AG04450 (cell line): Measurements from ENCODE around the gene RSRC1. TPM values are rescaled to one million over a fixed set of nuclear protein-coding genes. Genes with fewer than 3 reads are reported as not detected.

Experiments used
- CTCF ChIA-PET: fragments of 300-600, 350-600 bp; formaldehyde crosslinking; extraction: SDS; loops from one replicate; lab custom pipeline; 2022; ENCODE audit warnings: antibody characterized with exemption, inconsistent platforms; lab: Charles Lee
- POLR2A ChIA-PET: fragments of 350-600 bp; formaldehyde crosslinking; extraction: SDS; loops from one replicate; lab custom pipeline; 2021; ENCODE audit warnings: antibody characterized with exemption, inconsistent platforms; lab: Yijun Ruan, JAX
- DNase-seq: peaks from one replicate; pipeline ENCODE4 v3.0.0-alpha.2; 2011; ENCODE audit warnings: low read depth, low spot score
- H3K27ac ChIP-seq: one replicate; pipeline ENCODE4 v1.5.1; 2012; ENCODE audit warnings: low read depth, low read length, control low read depth
- H3K27me3 ChIP-seq: one replicate; pipeline ENCODE4 v1.6.0; 2012; ENCODE audit warnings: low read length; ENCODE audit not compliant: control insufficient read depth, insufficient read depth
- H3K4me3 ChIP-seq: 2 replicates; pipeline ENCODE4 v1.5.1; 2011; ENCODE audit warnings: mild to moderate bottlenecking, low read depth, low read length, control low read depth
- H3K9me3 ChIP-seq: 2 replicates; pipeline ENCODE4 v1.5.1; 2012; ENCODE audit warnings: low read length; ENCODE audit not compliant: control insufficient read depth, insufficient read depth
- polyA plus RNA-seq: library from polyadenylated mRNA; depleted of rRNA; stranded (reverse); fragments of >200 nt; gene quantifications from 2 replicates; pipeline ENCODE4 v1.2.3, GENCODE V29; 2011
- TF ChIP-seq, protein P1 (sequence below): IDR thresholded peaks from 2 replicates; pipeline ENCODE4 v1.5.1; 2011; ENCODE audit warnings: low read depth, low read length, control low read depth, inconsistent platforms

RSRC1 gene
- polyA plus RNA-seq, 1 experiment = 6.7 TPM

GRCh38 chr3:158105710-158106253 lies 4.1 kb upstream of the RSRC1 start:
- no peak for DNase-seq
- ChIA-PET POLR2A (no interaction called here), CTCF (interaction anchor here (0.6 kb wide), 1 partner anchor 533 kb away, joined by 3 read pairs; no protein-coding TSS in a partner anchor)
- Histone ChIP-seq H3K9me3 (peaks cover 8% of the 10 kb centered on the region; the same call in 1 of the 2 replicates), H3K27me3 (peaks cover 75% of the 10 kb centered on the region), H3K4me3 (peak overlapping the region; percentile 40), H3K27ac (no peak overlapping the region)
- TF ChIP-seq, protein P1, sequence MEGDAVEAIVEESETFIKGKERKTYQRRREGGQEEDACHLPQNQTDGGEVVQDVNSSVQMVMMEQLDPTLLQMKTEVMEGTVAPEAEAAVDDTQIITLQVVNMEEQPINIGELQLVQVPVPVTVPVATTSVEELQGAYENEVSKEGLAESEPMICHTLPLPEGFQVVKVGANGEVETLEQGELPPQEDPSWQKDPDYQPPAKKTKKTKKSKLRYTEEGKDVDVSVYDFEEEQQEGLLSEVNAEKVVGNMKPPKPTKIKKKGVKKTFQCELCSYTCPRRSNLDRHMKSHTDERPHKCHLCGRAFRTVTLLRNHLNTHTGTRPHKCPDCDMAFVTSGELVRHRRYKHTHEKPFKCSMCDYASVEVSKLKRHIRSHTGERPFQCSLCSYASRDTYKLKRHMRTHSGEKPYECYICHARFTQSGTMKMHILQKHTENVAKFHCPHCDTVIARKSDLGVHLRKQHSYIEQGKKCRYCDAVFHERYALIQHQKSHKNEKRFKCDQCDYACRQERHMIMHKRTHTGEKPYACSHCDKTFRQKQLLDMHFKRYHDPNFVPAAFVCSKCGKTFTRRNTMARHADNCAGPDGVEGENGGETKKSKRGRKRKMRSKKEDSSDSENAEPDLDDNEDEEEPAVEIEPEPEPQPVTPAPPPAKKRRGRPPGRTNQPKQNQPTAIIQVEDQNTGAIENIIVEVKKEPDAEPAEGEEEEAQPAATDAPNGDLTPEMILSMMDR = no peak

DNA sequence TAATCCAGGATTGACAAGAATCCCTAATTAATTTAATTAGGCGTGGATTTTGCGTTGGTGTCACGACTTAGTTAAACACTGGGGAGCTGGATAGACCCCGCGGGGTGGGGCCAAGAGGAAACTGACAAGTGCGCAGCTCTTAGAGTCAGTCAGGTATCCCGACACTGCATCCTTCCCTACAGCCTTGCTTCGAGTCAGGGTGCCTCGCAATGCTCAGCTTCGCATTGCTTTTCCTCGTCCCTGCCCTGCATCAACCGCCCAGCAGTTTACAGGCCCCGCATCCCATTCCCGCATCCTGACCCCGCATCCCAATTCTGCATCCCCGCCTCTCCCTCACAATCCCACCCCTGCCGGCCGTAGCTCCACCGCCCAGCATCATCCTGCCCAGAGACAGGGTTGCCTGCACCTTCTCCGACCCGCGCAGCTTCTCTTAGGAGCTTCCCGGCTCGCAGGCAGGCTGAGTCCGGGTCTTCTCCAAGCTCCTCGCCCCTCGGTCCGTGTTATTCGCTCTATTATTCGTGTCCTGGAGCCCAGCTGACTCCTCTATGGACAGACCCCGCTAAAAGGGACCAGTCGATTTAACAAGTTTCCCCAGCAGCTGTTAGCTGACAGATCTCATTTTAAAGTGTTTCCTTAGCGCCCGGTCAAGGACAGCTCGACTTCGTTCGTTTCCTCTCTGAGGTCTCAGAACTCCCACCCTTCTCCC lies 3.0 kb upstream of the RSRC1 start:
- ChIA-PET CTCF (interaction anchor here (0.6 to 0.8 kb wide), 3 partner anchors 163 to 489 kb away, joined by 3 to 4 read pairs (median 3); no protein-coding TSS in a partner anchor), POLR2A (no interaction called here)
- no peak for DNase-seq
- Histone ChIP-seq H3K4me3 (no peak overlapping the region), H3K27me3 (peaks cover 64% of the 10 kb centered on the region), H3K27ac (no peak overlapping the region), H3K9me3 (peaks cover 8% of the 10 kb centered on the region; the same call in 1 of the 2 replicates)
- TF ChIP-seq, protein P1 = no peak

- TF ChIP-seq, protein P1 = no peak
- DNase-seq = no peak
- Histone ChIP-seq H3K27ac (no peak overlapping the region), H3K27me3 (peaks cover 54% of the 10 kb centered on the region), H3K9me3 (peaks cover 3% of the 10 kb centered on the region; the same call in 1 of the 2 replicates), H3K4me3 (no peak overlapping the region)
- ChIA-PET CTCF (interaction anchor here (0.8 to 1.4 kb wide), 3 partner anchors 162 to 536 kb away, joined by 3 to 4 read pairs (median 3); no protein-coding TSS in a partner anchor), POLR2A (no interaction called here)
Measured at GRCh38 chr3:158107605-158108444, 2.1 kb upstream of the RSRC1 start.

GRCh38 chr3:158108445-158108985 lies 1.4 kb upstream of the RSRC1 start:
- TF ChIP-seq, protein P1 = no peak
- Histone ChIP-seq H3K4me3 (no peak overlapping the region), H3K9me3 (no peaks in the 10 kb centered on the region; the same call in none of the 2 replicates), H3K27me3 (peaks cover 48% of the 10 kb centered on the region), H3K27ac (no peak overlapping the region)
- ChIA-PET POLR2A (no interaction called here), CTCF (interaction anchor here (0.7 to 2.1 kb wide), 5 partner anchors 326 to 535 kb away, joined by 3 to 16 read pairs (median 3); no protein-coding TSS in a partner anchor)
- no peak for DNase-seq
